Measurements from ENCODE around the gene POLDIP2.

GRCh38 chr17:28404007-28404406, 46.7 kb upstream of the POLDIP2 start:
- no peak for TF ChIP-seq POLR2AphosphoS5 (IDR thresholded peaks at IDR 0.05; ENCODE audit: low read depth, low read length)
- no peak for TF ChIP-seq TAF1 (IDR thresholded peaks at IDR 0.05; ENCODE audit: borderline replicate concordance, insufficient read depth, low read length)
- no peak for TF ChIP-seq REST (IDR thresholded peaks at IDR 0.05; ENCODE audit: insufficient read depth in 1 of 2, low read depth in 2 of 2, low read length in 2 of 2)
- no peak for TF ChIP-seq SIN3A (IDR thresholded peaks at IDR 0.05; ENCODE audit: borderline replicate concordance, insufficient read depth, low read length)
- no peak for TF ChIP-seq FOXP2 (optimal IDR thresholded peaks at IDR 0.05; ENCODE audit: borderline replicate concordance, extremely low read depth, extremely low read length, insufficient read depth)
